ENCODE data around the gene FBXO44.

DNA sequence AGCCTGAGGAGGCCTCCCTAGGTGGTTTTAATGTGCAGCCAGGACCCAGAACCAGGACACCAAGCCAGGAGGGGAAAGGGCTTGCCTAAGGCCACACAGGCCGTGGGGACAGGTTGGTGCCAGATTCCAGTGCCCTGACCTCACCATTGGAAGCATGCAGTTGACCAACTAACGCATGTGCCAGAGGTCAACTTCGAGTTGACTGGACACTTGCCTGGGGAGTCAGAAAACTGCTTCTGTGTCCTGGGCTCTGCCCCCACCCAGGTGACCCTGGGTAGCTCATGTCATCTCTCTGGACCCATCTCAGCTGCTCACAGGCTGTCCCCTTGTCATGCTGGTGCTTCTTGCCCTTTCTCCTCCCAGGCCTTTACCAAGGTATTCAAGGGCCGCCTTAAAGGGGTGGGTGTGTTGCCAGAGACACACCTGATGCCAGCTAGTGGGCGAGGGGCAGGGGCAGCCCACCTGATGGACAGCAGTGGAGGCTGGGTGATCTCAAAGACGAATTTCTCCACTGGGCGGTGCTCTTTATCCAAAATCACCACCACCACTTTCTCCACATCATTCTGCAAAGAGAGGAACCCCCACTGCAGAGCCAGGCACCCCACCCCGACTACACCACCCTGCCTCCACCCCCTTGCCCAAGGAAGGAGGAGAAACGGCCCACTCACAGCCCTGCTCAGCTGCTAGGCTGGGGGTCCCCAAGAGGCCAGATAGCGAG, 21.9 kb downstream of the FBXO44 start:
- TF ChIP-seq, protein P1, sequence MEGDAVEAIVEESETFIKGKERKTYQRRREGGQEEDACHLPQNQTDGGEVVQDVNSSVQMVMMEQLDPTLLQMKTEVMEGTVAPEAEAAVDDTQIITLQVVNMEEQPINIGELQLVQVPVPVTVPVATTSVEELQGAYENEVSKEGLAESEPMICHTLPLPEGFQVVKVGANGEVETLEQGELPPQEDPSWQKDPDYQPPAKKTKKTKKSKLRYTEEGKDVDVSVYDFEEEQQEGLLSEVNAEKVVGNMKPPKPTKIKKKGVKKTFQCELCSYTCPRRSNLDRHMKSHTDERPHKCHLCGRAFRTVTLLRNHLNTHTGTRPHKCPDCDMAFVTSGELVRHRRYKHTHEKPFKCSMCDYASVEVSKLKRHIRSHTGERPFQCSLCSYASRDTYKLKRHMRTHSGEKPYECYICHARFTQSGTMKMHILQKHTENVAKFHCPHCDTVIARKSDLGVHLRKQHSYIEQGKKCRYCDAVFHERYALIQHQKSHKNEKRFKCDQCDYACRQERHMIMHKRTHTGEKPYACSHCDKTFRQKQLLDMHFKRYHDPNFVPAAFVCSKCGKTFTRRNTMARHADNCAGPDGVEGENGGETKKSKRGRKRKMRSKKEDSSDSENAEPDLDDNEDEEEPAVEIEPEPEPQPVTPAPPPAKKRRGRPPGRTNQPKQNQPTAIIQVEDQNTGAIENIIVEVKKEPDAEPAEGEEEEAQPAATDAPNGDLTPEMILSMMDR (IDR thresholded peaks at IDR 0.05), result no peak
- no peak for TF ChIP-seq POLR2A (IDR thresholded peaks at IDR 0.05)

Data from breast epithelium (tissue), 3 donors.